Endothelial cell of umbilical vein (primary cell): ENCODE results near the gene CD101. TPM values are rescaled to one million over a fixed set of nuclear protein-coding genes. Genes with fewer than 3 reads are reported as not detected.

ENCODE experiments used
- BruUV-seq: library from RNA; stranded (reverse); fragments of 400-500 nt; replicated peaks from 2 replicates; lab custom pipeline; 2021; lab: Mats Ljungman, UMichigan
- CTCF ChIA-PET: fragments of 300-600, 350-600 bp; sonication (Branson Sonifier 250); formaldehyde crosslinking; loops from one replicate; lab custom pipeline; 2021; ENCODE audit warnings: antibody characterized with exemption, inconsistent platforms; lab: Charles Lee
- POLR2A ChIA-PET: fragments of 300-600, 350-600 bp; sonication (Branson Sonifier 250); formaldehyde crosslinking; loops from one replicate; lab custom pipeline; 2021; ENCODE audit warnings: antibody characterized with exemption, inconsistent platforms; lab: Charles Lee
- DNase-seq: peaks from one replicate; pipeline ENCODE4 v3.0.0-alpha.2; 2011; ENCODE audit warnings: low read depth, low spot score
- FAIRE-seq: peaks from 2 replicates; lab custom pipeline; 2011; peaks lifted over from hg19 to GRCh38; lab: Jason Lieb, UNC
- H2AFZ ChIP-seq: 2 replicates; pipeline ENCODE4 v1.6.0; 2012; ENCODE audit warnings: low read depth, low read length, control low read depth, inconsistent platforms
- H3K27ac ChIP-seq: 2 replicates; pipeline ENCODE4 v1.5.1; 2011; ENCODE audit warnings: low read depth, mild to moderate bottlenecking, control low read depth, low read length, moderate library complexity; ENCODE audit not compliant: insufficient read depth
- H3K27me3 ChIP-seq, 2 experiments: 2 replicates each; pipeline versions ENCODE4 v1.6.0 to v1.6.1; 2011; ENCODE audit warnings: low read length in 2 of 2, mixed read lengths in 1 of 2; ENCODE audit not compliant: control insufficient read depth in 2 of 2, insufficient read depth in 2 of 2
- H3K36me3 ChIP-seq, 2 experiments: 2 replicates in 1 of 2; 3 replicates in 1 of 2; pipeline ENCODE4 v1.5.1; 2011; ENCODE audit warnings: low read length in 2 of 2, mild to moderate bottlenecking in 1 of 2, moderate library complexity in 1 of 2; ENCODE audit not compliant: control insufficient read depth in 2 of 2, insufficient read depth in 2 of 2; ENCODE audit errors: extremely low read depth in 1 of 2
- H3K4me1 ChIP-seq: 3 replicates; pipeline ENCODE4 v1.5.1; 2011; ENCODE audit warnings: mild to moderate bottlenecking, low read length; ENCODE audit not compliant: control insufficient read depth, insufficient read depth; ENCODE audit errors: extremely low read depth
- H3K4me2 ChIP-seq: 2 replicates; pipeline ENCODE4 v1.6.1; 2011; ENCODE audit warnings: low read length, control low read depth, mixed read lengths; ENCODE audit not compliant: insufficient read depth
- H3K4me3 ChIP-seq, 3 experiments: fragments of 200-600 bp in 1 of 3; sonication (generic), shearing (Covaris generic) in 1 of 3; replicated peaks in 1 of 3; 2 replicates each; pipeline ENCODE4 v1.5.1; 2011 to 2016; ENCODE audit warnings: control low read depth in 3 of 3, low read length in 3 of 3, mild to moderate bottlenecking in 2 of 3, inconsistent platforms in 1 of 3, low read depth in 1 of 3, moderate library complexity in 1 of 3; ENCODE audit not compliant: insufficient read depth in 1 of 3
- H3K79me2 ChIP-seq: 2 replicates; pipeline ENCODE4 v1.6.0; 2012; ENCODE audit warnings: low read length, inconsistent platforms; ENCODE audit not compliant: control insufficient read depth, insufficient read depth
- H3K9ac ChIP-seq: replicated peaks from 2 replicates; pipeline ENCODE3; 2011; ENCODE audit warnings: low read length, control low read depth; ENCODE audit not compliant: insufficient read depth; ENCODE audit errors: extremely low read depth
- H3K9me1 ChIP-seq: replicated peaks from 3 replicates; pipeline ENCODE4 v1.6.0; 2011; ENCODE audit warnings: mild to moderate bottlenecking, low read length; ENCODE audit not compliant: control insufficient read depth, insufficient read depth; ENCODE audit errors: extremely low read depth
- H3K9me3 ChIP-seq: replicated peaks from 2 replicates; pipeline ENCODE4 v1.5.1; 2012; ENCODE audit warnings: low read length, inconsistent platforms; ENCODE audit not compliant: control insufficient read depth, insufficient read depth
- H4K20me1 ChIP-seq: replicated peaks from 2 replicates; pipeline ENCODE3; 2011; ENCODE audit warnings: mild to moderate bottlenecking, low read length; ENCODE audit not compliant: control insufficient read depth, insufficient read depth; ENCODE audit errors: extremely low read depth
- EZH2 ChIP-seq: IDR thresholded peaks from 2 replicates; pipeline ENCODE4 v1.6.1; 2012; ENCODE audit warnings: borderline replicate concordance, low read depth, mild to moderate bottlenecking, moderate library complexity, low read length, inconsistent platforms; ENCODE audit not compliant: severe bottlenecking
- FOS ChIP-seq: IDR thresholded peaks from 2 replicates; pipeline ENCODE4 v1.6.1; 2011; ENCODE audit warnings: mild to moderate bottlenecking, low read length, moderate library complexity, borderline replicate concordance; ENCODE audit not compliant: insufficient read depth
- GATA2 ChIP-seq: IDR thresholded peaks from 2 replicates; pipeline ENCODE4 v1.7.0; 2011; ENCODE audit warnings: low read depth, mild to moderate bottlenecking, moderate library complexity, mixed read lengths, low read length; ENCODE audit not compliant: insufficient read length, insufficient read depth
- JUN ChIP-seq: IDR thresholded peaks from 2 replicates; pipeline ENCODE4 v1.6.1; 2011; ENCODE audit warnings: borderline replicate concordance, low read depth; ENCODE audit not compliant: insufficient read length, insufficient read depth
- MYC ChIP-seq: IDR thresholded peaks from one replicate; pipeline ENCODE4 v1.6.1; 2011; ENCODE audit warnings: mild to moderate bottlenecking, low read depth, low read length
- POLR2A ChIP-seq: IDR thresholded peaks from 2 replicates; pipeline ENCODE4 v1.6.1; 2012; ENCODE audit warnings: low read depth, mild to moderate bottlenecking, control low read depth, low read length
- POLR2AphosphoS5 ChIP-seq: IDR thresholded peaks from 2 replicates; pipeline ENCODE4 v1.6.1; 2012; ENCODE audit warnings: low read depth, mild to moderate bottlenecking, control low read depth, low read length, moderate library complexity; ENCODE audit not compliant: insufficient read depth
- dilution Hi-C: fragments of 300-500 bp; cut with MboI; formaldehyde crosslinking; loops from one replicate; pipeline ENCODE4 v1.15.0; 2019; ENCODE audit warnings: low sequenced_read_pairs; ENCODE audit not compliant: extremely low pct_ligation_motif_present
- intact Hi-C: fragments of 100-400 bp; cut with micrococcal nuclease; formaldehyde crosslinking; loops from one replicate; pipeline ENCODE4 v1.10.0; 2022
- polyA plus RNA-seq, 4 experiments: library from polyadenylated mRNA; depleted of rRNA in 3 of 4; stranded (reverse) in 3 of 4; unstranded in 1 of 4; fragments of >200 nt; gene quantifications; 2 replicates each; pipeline versions ENCODE4 v1.2.1 to v1.2.3, GENCODE V29; 2011 to 2012; ENCODE audit warnings: missing spikeins in 1 of 4
- total RNA-seq: library from RNA; stranded (reverse); gene quantifications from 2 replicates; pipeline ENCODE4 v1.2.3, GENCODE V29; 2021
- TF ChIP-seq, protein P1 (sequence below), 2 donors: IDR thresholded peaks; 1 replicate in 1 of 2; 2 replicates in 1 of 2; pipeline ENCODE4 v1.5.1; 2011; ENCODE audit warnings: low read length in 2 of 2, mild to moderate bottlenecking in 2 of 2, moderate library complexity in 2 of 2, control low read depth in 1 of 2, inconsistent platforms in 1 of 2, low read depth in 1 of 2; ENCODE audit not compliant: insufficient read depth in 1 of 2; ENCODE audit errors: extremely low read depth in 1 of 2
- TF ChIP-seq, protein P2 (sequence below): IDR thresholded peaks from 2 replicates; pipeline ENCODE4 v1.6.1; 2011; ENCODE audit not compliant: insufficient read depth, insufficient read length

Gene CD101
- total and polyA plus RNA-seq, 2 donors (not counting 3 experiments of a cell fraction or from before 2014, with no cell fraction given) = 0.04 to 0.97 TPM

DNA sequence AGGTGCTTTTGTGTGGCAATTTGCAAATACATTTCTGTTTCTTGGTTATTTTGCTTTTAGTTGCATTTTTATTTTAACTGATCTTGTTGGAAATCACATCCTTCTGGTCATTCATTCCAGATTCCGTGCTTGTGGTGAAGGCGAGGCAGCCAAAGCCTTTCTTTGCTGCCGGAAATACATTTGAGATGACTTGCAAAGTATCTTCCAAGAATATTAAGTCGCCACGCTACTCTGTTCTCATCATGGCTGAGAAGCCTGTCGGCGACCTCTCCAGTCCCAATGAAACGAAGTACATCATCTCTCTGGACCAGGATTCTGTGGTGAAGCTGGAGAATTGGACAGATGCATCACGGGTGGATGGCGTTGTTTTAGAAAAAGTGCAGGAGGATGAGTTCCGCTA lies 34.8 kb upstream of the CD101 start:
- no TSS peak for BruUV-seq
- no peak overlapping the region for H3K27ac ChIP-seq
- no peaks in the 10 kb centered on the region for H3K9me1 ChIP-seq
- FAIRE-seq = no peak
- TF ChIP-seq, protein P1, sequence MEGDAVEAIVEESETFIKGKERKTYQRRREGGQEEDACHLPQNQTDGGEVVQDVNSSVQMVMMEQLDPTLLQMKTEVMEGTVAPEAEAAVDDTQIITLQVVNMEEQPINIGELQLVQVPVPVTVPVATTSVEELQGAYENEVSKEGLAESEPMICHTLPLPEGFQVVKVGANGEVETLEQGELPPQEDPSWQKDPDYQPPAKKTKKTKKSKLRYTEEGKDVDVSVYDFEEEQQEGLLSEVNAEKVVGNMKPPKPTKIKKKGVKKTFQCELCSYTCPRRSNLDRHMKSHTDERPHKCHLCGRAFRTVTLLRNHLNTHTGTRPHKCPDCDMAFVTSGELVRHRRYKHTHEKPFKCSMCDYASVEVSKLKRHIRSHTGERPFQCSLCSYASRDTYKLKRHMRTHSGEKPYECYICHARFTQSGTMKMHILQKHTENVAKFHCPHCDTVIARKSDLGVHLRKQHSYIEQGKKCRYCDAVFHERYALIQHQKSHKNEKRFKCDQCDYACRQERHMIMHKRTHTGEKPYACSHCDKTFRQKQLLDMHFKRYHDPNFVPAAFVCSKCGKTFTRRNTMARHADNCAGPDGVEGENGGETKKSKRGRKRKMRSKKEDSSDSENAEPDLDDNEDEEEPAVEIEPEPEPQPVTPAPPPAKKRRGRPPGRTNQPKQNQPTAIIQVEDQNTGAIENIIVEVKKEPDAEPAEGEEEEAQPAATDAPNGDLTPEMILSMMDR (IDR thresholded peaks at IDR 0.05; ENCODE audit: extremely low read depth in 1 of 2, insufficient read depth in 1 of 2, low read depth in 1 of 2, low read length in 2 of 2) = no peak
- TF ChIP-seq POLR2A (no peak), POLR2AphosphoS5 (no peak), MYC (no peak), JUN (no peak), FOS (no peak), EZH2 (no peak), GATA2 (no peak)
- TF ChIP-seq, protein P2, sequence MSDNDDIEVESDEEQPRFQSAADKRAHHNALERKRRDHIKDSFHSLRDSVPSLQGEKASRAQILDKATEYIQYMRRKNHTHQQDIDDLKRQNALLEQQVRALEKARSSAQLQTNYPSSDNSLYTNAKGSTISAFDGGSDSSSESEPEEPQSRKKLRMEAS = no peak
- intact Hi-C loops (no loop called here), dilution Hi-C loops (no loop called here)
- no peak overlapping the region for H3K9ac ChIP-seq
- H2AFZ ChIP-seq = no peak overlapping the region
- H3K9me3 ChIP-seq = no peaks in the 10 kb centered on the region
- peaks cover 0 to 2% of the 10 kb centered on the region in 2 experiments for H3K36me3 ChIP-seq
- no peak overlapping the region for H3K4me2 ChIP-seq
- no peak overlapping the region for H3K4me3 ChIP-seq
- no peaks in the 10 kb centered on the region for H3K79me2 ChIP-seq
- DNase-seq = no peak
- H3K27me3 ChIP-seq = no peaks in the 10 kb centered on the region
- CTCF ChIA-PET = no interaction called here
- no peaks in the 10 kb centered on the region for H3K4me1 ChIP-seq
- POLR2A ChIA-PET = no interaction called here
- no peaks in the 10 kb centered on the region for H4K20me1 ChIP-seq
